OCI-LY7 (cell line): ENCODE data around the gene ZNF638. TPM values are rescaled to one million over a fixed set of nuclear protein-coding genes. Genes with fewer than 3 reads are reported as not detected.
"Not testable (repeated sequence)": the region's sequence is repeated elsewhere in the genome, so short reads cannot be mapped to it uniquely, and the experiment has no call there.

Source experiments
- BruUV-seq: library from RNA; stranded (reverse); fragments of 400-500 nt; replicated peaks from 2 replicates; lab custom pipeline; 2021; lab: Mats Ljungman, UMichigan
- CTCF ChIA-PET: fragments of 300-600 bp; sonication (Branson Sonifier 250); formaldehyde crosslinking; loops from one replicate; lab custom pipeline; 2022; ENCODE audit warnings: antibody characterized with exemption; ENCODE audit not compliant: unreplicated experiment; lab: Charles Lee
- POLR2A ChIA-PET: fragments of 300-600 bp; sonication (Branson Sonifier 250); formaldehyde crosslinking; loops from one replicate; lab custom pipeline; 2022; ENCODE audit warnings: antibody characterized with exemption; lab: Charles Lee
- DNase-seq: peaks from one replicate; pipeline ENCODE4 v3.0.0-alpha.2; 2015; ENCODE audit warnings: low spot score
- H2AFZ ChIP-seq: fragments of 200-600 bp; sonication (generic), shearing (Covaris generic); 2 replicates; pipeline ENCODE4 v1.6.1; 2014; ENCODE audit warnings: mild to moderate bottlenecking, antibody characterized with exemption, low read length, moderate library complexity
- H3K27ac ChIP-seq: fragments of 200-600 bp; sonication (generic); 2 replicates; pipeline ENCODE4 v1.5.1; 2014; ENCODE audit warnings: mixed run types, low read depth, mild to moderate bottlenecking, moderate library complexity, low read length, inconsistent platforms; ENCODE audit not compliant: poor library complexity, severe bottlenecking
- H3K36me3 ChIP-seq: fragments of 200-600 bp; sonication (generic); 2 replicates; pipeline ENCODE4 v1.6.1; 2014; ENCODE audit warnings: mild to moderate bottlenecking, antibody characterized with exemption, low read length, moderate library complexity, mixed read lengths; ENCODE audit not compliant: insufficient read depth
- H3K4me1 ChIP-seq: fragments of 200-600 bp; sonication (generic); 2 replicates; pipeline ENCODE4 v1.5.1; 2014; ENCODE audit warnings: mild to moderate bottlenecking, low read length; ENCODE audit not compliant: insufficient read depth, poor library complexity, severe bottlenecking
- H3K4me2 ChIP-seq: fragments of 200-600 bp; sonication (generic); 2 replicates; pipeline ENCODE4 v1.6.1; 2014; ENCODE audit warnings: mild to moderate bottlenecking, low read length
- H3K4me3 ChIP-seq: fragments of 200-600 bp; sonication (generic); 2 replicates; pipeline ENCODE4 v1.5.1; 2014; ENCODE audit warnings: mild to moderate bottlenecking, low read depth, low read length; ENCODE audit not compliant: poor library complexity, severe bottlenecking
- H3K79me2 ChIP-seq: fragments of 200-600 bp; sonication (generic); 2 replicates; pipeline ENCODE4 v1.6.1; 2016; ENCODE audit warnings: low read depth, mild to moderate bottlenecking, low read length, moderate library complexity, mixed read lengths; ENCODE audit not compliant: insufficient read depth
- H3K9me2 ChIP-seq: fragments of 200-600 bp; sonication (generic); 2 replicates; pipeline ENCODE4 v1.6.1; 2016; ENCODE audit warnings: mild to moderate bottlenecking, low read length, mixed read lengths; ENCODE audit not compliant: insufficient read depth
- H3K9me3 ChIP-seq: fragments of 200-600 bp; sonication (generic); 2 replicates; pipeline ENCODE4 v1.6.1; 2014; ENCODE audit warnings: mild to moderate bottlenecking, mixed run types, low read length, mixed read lengths
- H4K20me1 ChIP-seq: fragments of 200-600 bp; sonication (generic); 2 replicates; pipeline ENCODE4 v1.6.1; 2014; ENCODE audit warnings: mild to moderate bottlenecking, antibody characterized with exemption, low read length, moderate library complexity, mixed read lengths; ENCODE audit not compliant: insufficient read depth
- EZH2phosphoT487 ChIP-seq: fragments of 200-600 bp; sonication (generic); IDR thresholded peaks from 2 replicates; pipeline ENCODE4 v1.6.1; 2018; ENCODE audit warnings: low read depth, borderline replicate concordance, mild to moderate bottlenecking, mixed run types, antibody characterized with exemption, low read length, moderate library complexity, mixed read lengths
- intact Hi-C: fragments of 100-400 bp; cut with micrococcal nuclease; formaldehyde crosslinking; loops from one replicate; pipeline ENCODE4 v1.10.0; 2022; ENCODE audit not compliant: unreplicated experiment
- total RNA-seq, 2 experiments: library from RNA; depleted of rRNA in 1 of 2; stranded (reverse); fragments of >200 nt in 1 of 2; shearing (Covaris generic) in 1 of 2; gene quantifications; 2 replicates each; pipeline ENCODE4 v1.2.3, GENCODE V29; 2014 to 2022
- TF ChIP-seq, protein P1 (sequence below): fragments of 200-600 bp; sonication (generic); conservative IDR thresholded peaks from 2 replicates; pipeline ENCODE4 v1.5.1; 2014; ENCODE audit warnings: mild to moderate bottlenecking, antibody characterized with exemption, low read length, moderate library complexity, mixed read lengths

Gene ZNF638
- total RNA-seq, 2 experiments from 2014 or later = 114 to 138 TPM

DNA sequence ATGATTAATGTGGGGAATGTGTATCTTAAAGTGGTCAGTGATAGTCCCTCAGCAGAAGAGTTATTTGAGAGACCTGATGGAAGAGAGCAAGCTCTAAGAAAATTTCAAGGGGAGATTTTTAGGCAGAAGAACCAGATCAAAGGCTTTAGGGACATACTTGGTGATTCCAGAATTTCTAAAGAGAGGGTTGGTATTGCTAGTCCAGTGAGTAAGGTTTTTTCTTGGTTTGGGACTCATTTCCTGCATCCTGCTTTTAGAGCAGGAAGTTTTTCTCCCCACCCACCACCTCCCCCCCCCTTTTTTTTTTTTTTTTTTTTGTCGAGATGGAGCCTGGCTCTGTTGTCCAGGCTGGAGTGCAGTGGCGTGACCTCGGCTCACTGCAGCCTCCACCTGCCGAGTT is 79.1 kb downstream of the ZNF638 start:
- Histone ChIP-seq H3K4me2 (no peak overlapping the region), H3K27ac (no peak overlapping the region), H3K4me1 (no peaks in the 10 kb centered on the region), H3K9me2 (no peaks in the 10 kb centered on the region), H3K9me3 (no peaks in the 10 kb centered on the region), H2AFZ (no peak overlapping the region), H3K4me3 (no peak overlapping the region), H4K20me1 (no peaks in the 10 kb centered on the region), H3K79me2 (no peaks in the 10 kb centered on the region), H3K36me3 (peaks cover 53% of the 10 kb centered on the region)
- no peak for TF ChIP-seq EZH2phosphoT487
- TF ChIP-seq, protein P1, sequence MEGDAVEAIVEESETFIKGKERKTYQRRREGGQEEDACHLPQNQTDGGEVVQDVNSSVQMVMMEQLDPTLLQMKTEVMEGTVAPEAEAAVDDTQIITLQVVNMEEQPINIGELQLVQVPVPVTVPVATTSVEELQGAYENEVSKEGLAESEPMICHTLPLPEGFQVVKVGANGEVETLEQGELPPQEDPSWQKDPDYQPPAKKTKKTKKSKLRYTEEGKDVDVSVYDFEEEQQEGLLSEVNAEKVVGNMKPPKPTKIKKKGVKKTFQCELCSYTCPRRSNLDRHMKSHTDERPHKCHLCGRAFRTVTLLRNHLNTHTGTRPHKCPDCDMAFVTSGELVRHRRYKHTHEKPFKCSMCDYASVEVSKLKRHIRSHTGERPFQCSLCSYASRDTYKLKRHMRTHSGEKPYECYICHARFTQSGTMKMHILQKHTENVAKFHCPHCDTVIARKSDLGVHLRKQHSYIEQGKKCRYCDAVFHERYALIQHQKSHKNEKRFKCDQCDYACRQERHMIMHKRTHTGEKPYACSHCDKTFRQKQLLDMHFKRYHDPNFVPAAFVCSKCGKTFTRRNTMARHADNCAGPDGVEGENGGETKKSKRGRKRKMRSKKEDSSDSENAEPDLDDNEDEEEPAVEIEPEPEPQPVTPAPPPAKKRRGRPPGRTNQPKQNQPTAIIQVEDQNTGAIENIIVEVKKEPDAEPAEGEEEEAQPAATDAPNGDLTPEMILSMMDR = no peak
- POLR2A ChIA-PET = no interaction called here
- intact Hi-C loops = no loop called here
- CTCF ChIA-PET = no interaction called here
- DNase-seq = no peak
- no TSS peak for BruUV-seq

DNA sequence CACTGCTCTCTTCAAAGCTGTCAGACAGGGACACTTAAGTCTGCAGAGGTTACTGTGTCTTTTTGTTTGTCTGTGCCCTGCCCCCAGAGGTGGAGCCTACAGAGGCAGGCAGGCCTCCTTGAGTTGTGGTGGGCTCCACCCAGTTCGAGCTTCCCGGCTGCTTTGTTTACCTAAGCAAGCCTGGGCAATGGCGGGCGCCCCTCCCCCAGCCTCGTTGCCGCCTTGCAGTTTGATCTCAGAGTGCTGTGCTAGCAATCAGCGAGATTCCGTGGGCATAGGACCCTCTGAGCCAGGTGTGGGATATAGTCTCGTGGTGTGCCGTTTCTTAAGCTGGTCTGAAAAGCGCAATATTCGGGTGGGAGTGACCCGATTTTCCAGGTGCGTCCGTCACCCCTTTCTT is 85.3 kb downstream of the ZNF638 start:
- H3K79me2 ChIP-seq, H3K9me2 ChIP-seq, H3K4me2 ChIP-seq, H3K27ac ChIP-seq, H2AFZ ChIP-seq, BruUV-seq, H3K4me1 ChIP-seq, intact Hi-C loops, CTCF ChIA-PET, DNase-seq, H3K9me3 ChIP-seq, H3K4me3 ChIP-seq, H4K20me1 ChIP-seq: not testable (repeated sequence)
- POLR2A ChIA-PET = interaction anchor here (1.0 to 1.4 kb wide), 2 partner anchors 30 to 181 kb away, joined by 3 to 6 read pairs; no protein-coding TSS in a partner anchor
- peaks cover 32% of the 10 kb centered on the region for H3K36me3 ChIP-seq

DNA sequence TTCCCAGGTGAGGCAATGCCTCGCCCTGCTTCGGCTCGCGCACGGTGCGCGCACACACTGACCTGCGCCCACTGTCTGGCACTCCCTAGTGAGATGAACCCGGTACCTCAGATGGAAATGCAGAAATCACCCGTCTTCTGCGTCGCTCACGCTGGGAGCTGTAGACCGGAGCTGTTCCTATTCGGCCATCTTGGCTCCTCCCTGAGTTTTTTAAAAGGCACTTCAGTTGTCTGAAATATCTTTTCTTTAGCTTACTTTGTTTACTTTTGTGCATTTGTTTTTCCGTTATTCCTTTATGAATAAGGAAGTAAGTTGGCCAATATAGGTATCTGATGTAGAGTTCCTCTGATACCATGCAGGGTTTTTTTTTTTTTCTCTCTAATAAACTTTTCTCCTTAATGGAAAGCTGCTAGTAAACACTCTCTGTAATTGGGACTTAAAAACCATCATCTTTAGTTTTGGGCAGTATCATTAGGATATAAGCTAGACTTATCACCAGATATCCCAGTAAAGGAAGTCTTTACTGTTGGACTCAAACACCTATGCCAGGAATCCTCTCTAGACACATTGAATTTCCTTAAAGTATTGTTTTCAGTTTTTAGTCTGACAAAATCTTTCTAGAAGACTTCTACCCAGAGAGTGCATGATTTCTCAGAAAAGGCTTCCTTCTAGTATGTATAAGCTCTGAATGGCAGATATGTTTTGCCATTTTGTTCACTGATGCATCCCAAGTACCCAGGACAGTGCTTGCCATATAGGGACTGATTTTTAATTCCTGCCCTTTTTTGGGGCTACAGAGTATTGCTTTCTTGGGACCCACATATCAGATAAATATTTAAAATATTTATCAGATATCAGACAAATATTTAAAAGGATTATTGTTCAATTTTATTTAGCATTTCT is 86.0 kb downstream of the ZNF638 start:
- peak overlapping the region; percentile 68 for H3K4me3 ChIP-seq
- DNase-seq = peak; percentile 13
- H3K36me3 ChIP-seq = peaks cover 36% of the 10 kb centered on the region
- H4K20me1 ChIP-seq = no peaks in the 10 kb centered on the region
- TF ChIP-seq, protein P1 = no peak
- H3K4me1 ChIP-seq = no peaks in the 10 kb centered on the region
- H3K9me3 ChIP-seq = no peaks in the 10 kb centered on the region
- H3K4me2 ChIP-seq = peak overlapping the region; percentile 83
- H3K9me2 ChIP-seq = no peaks in the 10 kb centered on the region
- H2AFZ ChIP-seq = peak overlapping the region; percentile 86; the same call in 1 of the 2 replicates
- BruUV-seq = TSS peak; percentile 37
- intact Hi-C loops = no loop called here
- no peaks in the 10 kb centered on the region for H3K79me2 ChIP-seq
- CTCF ChIA-PET = no interaction called here
- POLR2A ChIA-PET = interaction anchor here (0.9 to 1.4 kb wide), 4 partner anchors 11 to 182 kb away, joined by 3 to 6 read pairs (median 4); no protein-coding TSS in a partner anchor
- peak overlapping the region; percentile 72 for H3K27ac ChIP-seq
